Medulla oblongata (tissue), 1 donor: ENCODE data around the gene PTPRCAP.
"Not testable (repeated sequence)": the region's sequence is repeated elsewhere in the genome, so short reads cannot be mapped to it uniquely, and the experiment has no call there.

Source experiments
- DNase-seq: peaks from one replicate; pipeline ENCODE4 v3.0.0-alpha.2; 2015; ENCODE audit errors: extremely low spot score

The PTPRCAP gene

GRCh38 chr11:67437082-67437808, at the start of gene PTPRCAP:
Gene PTPRCAP, minus strand, starts transcription at chr11:67437682. Its CDS starts 63 bp downstream, at chr11:67437619.
- no peak for DNase-seq

DNA sequence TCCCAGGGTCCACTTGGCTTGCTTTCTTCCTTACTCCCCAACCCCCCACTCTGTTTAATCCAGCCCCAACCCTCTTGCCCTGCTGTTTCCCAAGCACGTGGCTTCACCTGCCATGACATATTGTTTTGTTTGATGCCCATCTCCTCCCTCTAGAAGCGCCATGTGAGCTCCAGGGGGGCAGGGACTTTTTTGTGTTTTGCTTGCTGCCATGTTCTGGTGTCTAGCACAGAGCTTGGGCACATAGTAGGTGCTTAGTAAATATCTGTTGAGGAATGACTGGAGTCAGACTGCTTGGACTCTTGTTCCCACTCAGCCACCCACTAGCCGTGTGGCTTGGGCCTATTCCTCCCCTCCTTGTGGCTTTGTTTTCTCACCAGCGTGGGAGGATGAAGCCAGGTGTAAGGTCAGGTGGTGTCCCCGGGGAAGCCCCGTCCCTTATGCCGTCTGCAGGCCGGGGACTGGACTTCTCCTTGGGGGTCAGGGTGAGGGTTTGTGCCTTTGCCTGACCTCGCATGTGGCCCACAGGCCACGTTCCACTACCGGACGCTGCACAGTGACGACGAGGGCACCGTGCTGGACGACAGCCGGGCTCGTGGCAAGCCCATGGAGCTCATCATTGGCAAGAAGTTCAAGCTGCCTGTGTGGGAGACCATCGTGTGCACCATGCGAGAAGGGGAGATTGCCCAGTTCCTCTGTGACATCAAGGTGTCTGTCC, 49.2 kb upstream of the PTPRCAP start:
- no peak for DNase-seq

DNA sequence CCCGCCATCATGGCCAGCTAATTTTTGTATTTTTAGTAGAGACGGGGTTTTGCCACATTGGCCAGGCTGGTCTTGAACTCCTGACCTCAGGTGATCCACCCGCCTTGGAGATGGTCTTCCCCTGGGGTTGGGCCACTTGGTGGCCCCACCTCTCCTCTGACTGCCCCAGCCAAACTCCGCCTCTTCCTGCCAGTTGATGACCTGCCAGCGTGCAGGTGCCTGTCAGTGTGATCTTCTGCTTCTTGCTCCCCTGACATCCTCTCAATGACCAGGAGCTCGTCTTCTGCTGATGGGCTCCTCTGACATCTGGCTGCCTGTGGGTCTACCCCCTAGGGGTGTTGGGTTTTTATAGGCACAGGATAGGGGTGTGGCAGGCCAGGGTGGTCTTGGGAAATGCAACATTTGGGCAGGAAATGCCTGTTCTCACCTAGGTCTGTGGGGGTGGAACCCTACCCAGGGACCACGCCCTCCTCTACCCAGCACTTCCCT, 48.4 kb upstream of the PTPRCAP start:
- not testable (repeated sequence) for DNase-seq

GRCh38 chr11:67484847-67485311, 47.4 kb upstream of the PTPRCAP start:
- peak; percentile 57 for DNase-seq

DNA sequence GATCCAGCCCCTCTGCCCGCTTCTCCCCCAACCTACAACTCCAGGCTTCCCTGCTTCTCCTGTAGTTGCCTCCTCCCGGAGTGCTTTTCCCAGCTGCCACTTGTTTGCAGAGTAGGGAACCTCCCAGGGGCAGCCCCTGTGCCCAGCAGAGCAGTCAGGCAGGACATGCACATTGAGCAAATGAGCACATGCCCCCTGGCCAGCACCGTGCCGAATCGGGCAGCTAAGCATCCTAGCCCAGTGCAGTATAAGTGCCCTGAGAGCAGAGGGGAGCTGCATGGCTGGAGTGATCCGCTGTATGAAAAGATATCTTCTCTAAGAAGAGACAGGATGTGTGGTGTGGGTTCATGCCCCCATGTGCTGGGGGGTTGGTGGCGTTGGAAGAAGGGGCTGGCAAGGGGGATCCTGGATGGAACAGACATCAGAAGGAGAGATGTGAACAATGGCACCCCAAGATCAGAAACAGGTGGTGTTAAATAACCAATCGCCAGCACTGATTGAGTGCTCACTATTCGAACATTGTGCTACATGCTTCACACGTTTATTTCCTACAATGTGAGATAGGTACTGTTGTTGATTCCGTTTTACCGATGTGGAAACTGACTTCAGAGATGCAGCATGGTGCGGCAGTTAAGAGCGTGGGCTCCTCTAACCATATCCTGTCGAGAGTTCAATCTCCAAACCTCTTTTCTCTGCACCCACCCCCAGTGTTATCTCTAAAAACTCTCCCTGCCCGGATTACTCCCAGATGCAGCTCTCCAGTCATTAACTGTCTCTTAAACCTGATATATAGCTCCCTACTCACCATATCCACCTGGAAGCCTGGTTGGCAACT, 46.6 kb upstream of the PTPRCAP start:
- no peak for DNase-seq

DNA sequence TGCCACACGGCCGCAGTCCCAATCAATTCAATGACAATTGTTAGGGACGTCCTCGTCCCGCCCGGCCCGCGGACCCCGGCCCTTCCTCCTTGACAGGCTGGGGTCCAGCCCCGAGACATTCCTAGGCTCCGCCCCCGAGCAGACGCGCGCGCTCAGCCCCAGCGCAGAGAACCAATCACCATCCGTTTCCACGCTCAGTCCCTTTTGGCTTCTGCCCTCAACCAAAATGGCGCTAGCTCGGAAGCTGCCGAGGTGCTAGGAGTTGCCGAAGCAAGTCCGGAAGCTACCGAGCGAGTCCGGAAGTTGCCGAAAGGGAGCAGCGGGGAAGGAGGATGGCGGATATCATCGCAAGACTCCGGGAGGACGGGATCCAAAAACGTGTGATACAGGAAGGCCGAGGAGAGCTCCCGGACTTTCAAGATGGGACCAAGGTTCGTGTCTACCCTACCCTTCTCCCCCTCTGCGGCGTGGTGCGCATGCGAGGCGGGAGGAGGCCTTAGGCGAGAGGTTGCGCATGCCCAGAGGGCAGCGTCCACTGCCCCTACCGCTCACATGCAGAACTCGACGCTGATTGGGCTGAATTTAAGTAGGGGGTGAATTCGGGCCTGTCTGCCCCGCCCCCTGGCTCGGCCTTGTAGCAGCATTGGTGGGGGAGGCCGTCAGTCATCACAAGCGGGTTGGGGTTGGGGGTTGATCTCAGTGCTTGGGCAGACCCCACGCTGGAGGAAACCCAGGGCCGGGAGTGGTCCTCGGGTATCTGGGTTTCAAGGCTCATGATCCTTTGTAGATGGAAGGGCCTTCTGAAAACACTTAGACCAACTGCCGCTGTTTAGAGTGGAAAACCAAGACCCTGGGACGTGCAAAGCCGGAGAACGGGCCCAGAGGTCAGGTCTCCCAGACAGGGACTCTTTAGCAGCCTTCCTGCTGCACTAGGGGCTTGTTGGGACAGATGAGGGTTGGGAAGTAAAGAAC, 45.6 kb upstream of the PTPRCAP start, which contains the start of gene AIP:
TSS of gene AIP (plus strand) at position 200 of the 972 bp plus-strand sequence. CDS start at position 333, 133 bp downstream.
- DNase-seq = peak; percentile 99

DNA sequence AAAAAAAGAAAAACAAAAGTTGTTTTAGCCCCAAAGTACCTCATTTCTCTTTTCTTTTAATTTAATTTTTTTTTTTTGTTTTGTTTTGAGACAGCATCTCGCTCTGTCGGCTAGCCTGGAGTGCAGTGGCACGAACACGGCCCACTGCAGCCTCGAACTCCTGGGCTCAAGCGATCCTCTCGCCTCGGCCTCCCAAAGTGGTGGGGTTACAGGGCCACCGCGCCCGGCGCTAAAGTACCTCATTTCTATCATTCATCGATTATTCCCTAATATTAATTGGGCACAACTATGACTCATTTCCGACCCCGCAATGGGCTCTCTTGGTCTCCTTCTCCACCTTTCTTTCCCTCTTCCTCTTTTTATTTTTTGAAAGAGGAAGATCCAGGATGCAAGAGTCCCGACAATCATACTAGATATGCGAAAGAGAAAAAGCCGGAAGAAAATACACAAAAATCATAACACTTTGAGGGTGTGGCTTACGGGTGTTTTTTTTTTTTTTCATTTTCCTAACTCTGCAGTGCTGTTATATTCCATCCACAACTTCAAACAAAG, 44.9 kb upstream of the PTPRCAP start:
- DNase-seq = no peak

DNA sequence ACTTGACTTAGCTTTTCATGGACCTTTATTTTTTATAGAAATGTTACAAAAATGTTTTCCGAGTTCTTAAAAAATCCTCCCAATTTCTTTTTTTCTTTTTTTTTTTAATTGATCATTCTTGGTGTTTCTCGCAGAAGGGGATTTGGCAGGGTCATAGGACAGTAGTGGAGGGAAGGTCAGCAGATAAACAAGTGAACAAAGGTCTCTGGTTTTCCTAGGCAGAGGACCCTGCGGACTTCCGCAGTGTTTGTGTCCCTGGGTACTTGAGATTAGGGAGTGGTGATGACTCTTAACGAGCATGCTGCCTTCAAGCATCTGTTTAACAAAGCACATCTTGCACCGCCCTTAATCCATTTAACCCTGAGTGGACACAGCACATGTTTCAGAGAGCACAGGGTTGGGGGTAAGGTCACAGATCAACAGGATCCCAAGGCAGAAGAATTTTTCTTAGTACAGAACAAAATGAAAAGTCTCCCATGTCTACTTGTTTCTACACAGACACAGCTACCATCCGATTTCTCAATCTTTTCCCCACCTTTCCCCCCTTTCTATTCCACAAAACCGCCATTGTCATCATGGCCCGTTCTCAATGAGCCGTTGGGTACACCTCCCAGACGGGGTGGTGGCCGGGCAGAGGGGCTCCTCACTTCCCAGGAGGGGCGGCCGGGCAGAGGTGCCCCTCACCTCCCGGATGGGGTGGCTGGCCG, 40.0 kb upstream of the PTPRCAP start:
- DNase-seq = not testable (repeated sequence)

DNA sequence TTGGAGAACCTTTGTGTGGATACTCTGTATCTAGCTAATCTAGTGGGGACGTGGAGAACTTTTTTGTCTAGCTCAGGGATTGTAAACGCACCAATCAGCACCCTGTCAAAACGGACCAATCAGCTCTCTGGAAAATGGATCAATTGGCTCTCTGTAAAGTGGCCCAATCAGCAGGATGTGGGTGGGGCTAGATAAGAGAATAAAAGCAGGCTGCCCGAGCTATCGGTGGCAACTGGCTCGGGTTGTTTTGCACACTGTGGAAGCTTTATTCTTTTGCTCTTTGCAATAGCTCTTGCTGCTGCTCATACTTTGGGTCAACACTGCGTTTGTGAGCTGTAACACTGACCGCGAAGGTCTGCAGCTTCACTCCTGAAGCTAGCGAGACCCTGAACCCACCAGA, 39.2 kb upstream of the PTPRCAP start:
- DNase-seq = not testable (repeated sequence)

- DNase-seq = no peak
Observed at GRCh38 chr11:67472882-67473281, 35.4 kb upstream of the PTPRCAP start.

- no peak for DNase-seq
Observed at GRCh38 chr11:67470337-67471002, 33.0 kb upstream of the PTPRCAP start.

DNA sequence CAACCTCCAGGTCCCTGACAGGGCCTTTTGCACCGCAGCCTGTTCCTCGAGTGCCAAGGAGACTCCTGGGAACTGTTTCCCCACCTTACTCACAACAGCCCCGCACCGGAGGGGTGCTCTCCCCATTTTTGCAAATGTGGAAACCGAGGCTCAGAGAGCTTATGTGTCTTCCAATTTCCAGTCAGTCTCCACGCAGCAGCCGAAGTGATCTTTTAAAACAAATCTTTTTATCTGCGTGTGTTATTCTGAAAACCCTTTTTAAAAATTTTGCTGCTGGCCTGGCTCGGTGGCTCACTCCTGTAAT, 32.0 kb upstream of the PTPRCAP start:
- no peak for DNase-seq

- peak; percentile 94 for DNase-seq
Observed at GRCh38 chr11:67468759-67469507, 31.5 kb upstream of the PTPRCAP start, which contains the start of gene TMEM134. Gene TMEM134, minus strand, starts transcription at chr11:67469251. Its CDS starts 59 bp downstream, at chr11:67469192.

DNA sequence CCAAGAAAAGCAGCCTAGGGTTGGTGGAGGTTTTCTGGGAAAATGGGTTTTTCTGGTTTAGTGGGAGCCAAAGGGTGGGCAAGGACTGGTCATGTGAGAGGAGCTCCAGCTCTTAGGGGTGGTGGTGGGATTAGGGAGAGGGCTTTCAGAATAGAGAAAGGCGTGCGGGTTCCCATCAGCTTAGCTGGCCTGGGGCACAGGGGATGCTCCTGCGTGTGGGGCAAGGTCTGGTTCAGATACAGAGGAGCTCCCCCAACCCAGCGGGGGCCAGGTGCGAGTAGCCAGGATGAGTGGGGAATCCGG, 30.9 kb upstream of the PTPRCAP start:
- no peak for DNase-seq

DNA sequence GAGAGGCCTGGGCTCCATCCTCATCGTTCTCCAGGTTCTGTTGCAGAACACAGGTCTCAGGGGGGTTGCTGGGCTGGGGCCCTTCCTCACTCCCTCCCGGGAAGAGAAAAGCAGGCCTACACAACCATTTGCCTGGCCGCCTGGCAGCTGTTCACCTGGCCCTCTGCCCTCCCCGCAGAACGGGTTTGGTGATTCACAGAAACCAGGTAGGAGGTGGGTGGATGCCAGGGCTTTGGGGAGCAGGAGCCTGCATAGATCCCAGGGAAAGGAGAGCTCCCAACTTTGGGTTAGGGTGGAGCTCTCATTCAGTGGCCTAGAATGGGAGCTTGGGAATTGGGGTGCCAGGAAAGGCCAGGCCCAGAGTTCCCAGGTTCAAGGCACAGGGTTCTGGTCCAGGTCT, 30.6 kb upstream of the PTPRCAP start:
- DNase-seq = no peak

GRCh38 chr11:67466962-67467771, 29.7 kb upstream of the PTPRCAP start:
- DNase-seq = no peak

DNA sequence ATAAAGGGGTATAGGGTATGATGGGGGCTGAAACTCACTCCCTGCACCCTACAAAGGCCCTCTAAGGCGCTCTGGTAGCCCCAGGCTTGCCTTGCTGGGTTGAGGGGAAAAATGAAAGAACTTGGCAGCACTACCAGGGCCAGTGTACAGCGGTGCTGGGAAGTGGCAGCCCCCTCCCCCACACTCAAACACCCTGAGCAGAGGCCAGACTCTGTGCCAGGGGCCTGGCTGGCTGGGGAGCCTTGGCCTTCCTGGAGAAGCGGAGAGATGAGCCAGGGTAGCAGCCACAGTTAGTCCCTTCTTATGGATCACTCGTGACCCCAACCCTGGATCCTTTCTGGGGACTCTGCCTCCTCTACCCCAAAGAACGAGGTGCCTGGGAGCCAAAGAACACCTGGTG, 28.9 kb upstream of the PTPRCAP start:
- DNase-seq = peak; percentile 37

GRCh38 chr11:67465530-67465929, 28.0 kb upstream of the PTPRCAP start:
- not testable (repeated sequence) for DNase-seq
